AG04450 (cell line): ENCODE data around the gene ST3GAL5. TPM values are rescaled to one million over a fixed set of nuclear protein-coding genes. Genes with fewer than 3 reads are reported as not detected.
"Not testable (repeated sequence)": the region's sequence is repeated elsewhere in the genome, so short reads cannot be mapped to it uniquely, and the experiment has no call there.

Experiments used
- CTCF ChIA-PET: fragments of 300-600, 350-600 bp; formaldehyde crosslinking; extraction: SDS; loops from one replicate; lab custom pipeline; 2022; ENCODE audit warnings: antibody characterized with exemption, inconsistent platforms; lab: Charles Lee
- POLR2A ChIA-PET: fragments of 350-600 bp; formaldehyde crosslinking; extraction: SDS; loops from one replicate; lab custom pipeline; 2021; ENCODE audit warnings: antibody characterized with exemption, inconsistent platforms; lab: Yijun Ruan, JAX
- DNase-seq: peaks from one replicate; pipeline ENCODE4 v3.0.0-alpha.2; 2011; ENCODE audit warnings: low read depth, low spot score
- H3K27ac ChIP-seq: one replicate; pipeline ENCODE4 v1.5.1; 2012; ENCODE audit warnings: low read depth, low read length, control low read depth
- H3K27me3 ChIP-seq: one replicate; pipeline ENCODE4 v1.6.0; 2012; ENCODE audit warnings: low read length; ENCODE audit not compliant: control insufficient read depth, insufficient read depth
- H3K4me3 ChIP-seq: 2 replicates; pipeline ENCODE4 v1.5.1; 2011; ENCODE audit warnings: mild to moderate bottlenecking, low read depth, low read length, control low read depth
- H3K9me3 ChIP-seq: 2 replicates; pipeline ENCODE4 v1.5.1; 2012; ENCODE audit warnings: low read length; ENCODE audit not compliant: control insufficient read depth, insufficient read depth
- polyA plus RNA-seq: library from polyadenylated mRNA; depleted of rRNA; stranded (reverse); fragments of >200 nt; gene quantifications from 2 replicates; pipeline ENCODE4 v1.2.3, GENCODE V29; 2011
- TF ChIP-seq, protein P1 (sequence below): IDR thresholded peaks from 2 replicates; pipeline ENCODE4 v1.5.1; 2011; ENCODE audit warnings: low read depth, low read length, control low read depth, inconsistent platforms

Gene ST3GAL5
- polyA plus RNA-seq, 1 experiment = 26.8 TPM

DNA sequence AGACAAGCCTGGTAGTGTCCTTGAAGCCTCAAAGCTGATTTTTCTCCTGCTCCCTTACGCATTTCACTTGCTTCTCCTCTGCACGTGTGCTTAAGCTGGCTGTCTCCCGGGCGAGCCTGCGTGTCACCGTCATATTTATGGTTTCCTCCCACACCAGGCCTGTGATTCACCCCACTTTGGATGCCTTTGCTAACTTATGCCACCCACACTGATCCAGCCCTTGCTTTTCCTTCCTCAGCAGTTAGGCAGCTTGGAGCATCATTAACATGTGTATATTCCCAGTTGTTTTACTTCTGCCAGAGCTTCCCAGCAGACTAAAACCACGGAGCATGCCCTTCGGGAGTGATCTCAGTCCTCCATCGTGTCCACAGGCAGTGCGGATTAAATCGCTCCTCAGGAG is 2.2 kb downstream of the ST3GAL5 start:
- TF ChIP-seq, protein P1, sequence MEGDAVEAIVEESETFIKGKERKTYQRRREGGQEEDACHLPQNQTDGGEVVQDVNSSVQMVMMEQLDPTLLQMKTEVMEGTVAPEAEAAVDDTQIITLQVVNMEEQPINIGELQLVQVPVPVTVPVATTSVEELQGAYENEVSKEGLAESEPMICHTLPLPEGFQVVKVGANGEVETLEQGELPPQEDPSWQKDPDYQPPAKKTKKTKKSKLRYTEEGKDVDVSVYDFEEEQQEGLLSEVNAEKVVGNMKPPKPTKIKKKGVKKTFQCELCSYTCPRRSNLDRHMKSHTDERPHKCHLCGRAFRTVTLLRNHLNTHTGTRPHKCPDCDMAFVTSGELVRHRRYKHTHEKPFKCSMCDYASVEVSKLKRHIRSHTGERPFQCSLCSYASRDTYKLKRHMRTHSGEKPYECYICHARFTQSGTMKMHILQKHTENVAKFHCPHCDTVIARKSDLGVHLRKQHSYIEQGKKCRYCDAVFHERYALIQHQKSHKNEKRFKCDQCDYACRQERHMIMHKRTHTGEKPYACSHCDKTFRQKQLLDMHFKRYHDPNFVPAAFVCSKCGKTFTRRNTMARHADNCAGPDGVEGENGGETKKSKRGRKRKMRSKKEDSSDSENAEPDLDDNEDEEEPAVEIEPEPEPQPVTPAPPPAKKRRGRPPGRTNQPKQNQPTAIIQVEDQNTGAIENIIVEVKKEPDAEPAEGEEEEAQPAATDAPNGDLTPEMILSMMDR = no peak
- DNase-seq = peak; percentile 90
- POLR2A ChIA-PET = interaction anchor here (0.7 to 4.3 kb wide), 7 partner anchors 21 to 234 kb away, joined by 3 to 25 read pairs (median 3); no protein-coding TSS in a partner anchor
- CTCF ChIA-PET = interaction anchor here (0.6 to 4.3 kb wide), 8 partner anchors 13 to 193 kb away, joined by 3 to 26 read pairs (median 5); no protein-coding TSS in a partner anchor
- Histone ChIP-seq H3K27me3 (no peaks in the 10 kb centered on the region), H3K9me3 (peaks cover 7% of the 10 kb centered on the region), H3K4me3 (peak overlapping the region; percentile 73), H3K27ac (peak overlapping the region; percentile 67)

- ChIA-PET CTCF (interaction anchor here (0.6 to 4.3 kb wide), 6 partner anchors 13 to 193 kb away, joined by 3 to 26 read pairs (median 6); no protein-coding TSS in a partner anchor), POLR2A (interaction anchor here (0.7 to 4.3 kb wide), 6 partner anchors 20 to 234 kb away, joined by 3 to 25 read pairs (median 3); no protein-coding TSS in a partner anchor)
- peak overlapping the region; percentile 67 for H3K27ac ChIP-seq
- TF ChIP-seq, protein P1 = no peak
- H3K27me3 ChIP-seq = no peaks in the 10 kb centered on the region
- H3K9me3 ChIP-seq = peaks cover 7% of the 10 kb centered on the region
- H3K4me3 ChIP-seq = no peak overlapping the region; the same call in 1 of the 2 replicates
- no peak for DNase-seq
Observed at GRCh38 chr2:85886141-85886540, 2.6 kb downstream of the ST3GAL5 start.

GRCh38 chr2:85881781-85882180 is 7.0 kb downstream of the ST3GAL5 start:
- CTCF ChIA-PET = not testable (repeated sequence)

GRCh38 chr2:85880716-85881328 is 8.0 kb downstream of the ST3GAL5 start:
- H3K27me3 ChIP-seq, H3K9me3 ChIP-seq, DNase-seq, H3K27ac ChIP-seq, H3K4me3 ChIP-seq, CTCF ChIA-PET: not testable (repeated sequence)
- POLR2A ChIA-PET = interaction anchor here (0.7 kb wide), 1 partner anchor 141 kb away, joined by 3 read pairs; no protein-coding TSS in a partner anchor

More at GRCh38 chr2:85881781-85882180, 7.0 kb downstream of the ST3GAL5 start:
- H3K27ac ChIP-seq, H3K4me3 ChIP-seq, DNase-seq, H3K9me3 ChIP-seq, H3K27me3 ChIP-seq, POLR2A ChIA-PET: not testable (repeated sequence)

DNA sequence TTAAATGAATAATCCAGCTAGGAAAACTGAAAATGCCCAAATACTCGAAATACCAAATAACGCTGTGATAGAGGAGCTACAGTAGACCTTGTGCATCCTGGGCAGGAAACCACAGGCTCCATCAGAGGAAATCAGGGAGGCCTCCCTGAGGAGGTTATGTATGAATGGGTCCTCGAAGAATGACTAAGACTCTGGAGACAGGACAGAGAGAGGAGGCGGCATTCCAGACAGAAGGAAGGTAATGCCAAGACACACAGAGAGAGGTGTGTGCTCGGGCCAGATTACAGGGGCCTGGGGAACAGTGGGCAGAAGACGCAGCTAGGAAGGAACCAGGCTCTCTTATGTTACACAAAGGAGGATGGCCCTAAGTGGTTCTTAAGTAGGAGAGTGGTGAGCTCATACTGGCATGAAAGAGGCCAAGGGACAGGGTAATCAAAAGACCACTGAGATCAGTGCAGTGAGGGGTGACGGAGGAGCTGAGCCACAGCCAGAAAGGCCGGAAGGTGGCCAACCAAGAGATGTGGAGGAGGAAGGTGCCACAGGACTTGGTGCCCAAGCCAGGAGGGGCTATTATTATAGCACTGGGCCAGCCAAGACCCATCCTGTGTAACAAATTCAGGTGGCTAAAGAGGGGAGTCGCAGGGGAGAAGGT is 9.9 kb downstream of the ST3GAL5 start:
- TF ChIP-seq, protein P1 = no peak
- ChIA-PET POLR2A (interaction anchor here (0.6 kb wide), 1 partner anchor 113 kb away, joined by 3 read pairs; no protein-coding TSS in a partner anchor), CTCF (interaction anchor here (0.7 to 2.3 kb wide), 3 partner anchors 10 to 199 kb away, joined by 3 to 13 read pairs (median 12); partner anchors contain the start of gene ST3GAL5)
- Histone ChIP-seq H3K27me3 (no peaks in the 10 kb centered on the region), H3K9me3 (peaks cover 7% of the 10 kb centered on the region), H3K4me3 (no peak overlapping the region), H3K27ac (no peak overlapping the region)
- DNase-seq = no peak
